CD14-positive monocyte (primary cell): ENCODE measurements around the gene PALM2AKAP2. TPM values are rescaled to one million over a fixed set of nuclear protein-coding genes. Genes with fewer than 3 reads are reported as not detected.

ENCODE experiments used
- DNase-seq, 3 donors: peaks; one replicate each; pipeline ENCODE4 v3.0.0-alpha.2; 2011 to 2022
- H2AFZ ChIP-seq: 2 replicates; pipeline ENCODE4 v1.6.0; 2012; ENCODE audit warnings: mild to moderate bottlenecking, low read depth, low read length, inconsistent platforms; ENCODE audit not compliant: insufficient read depth, poor library complexity, severe bottlenecking
- H3K27ac ChIP-seq, 2 donors: 1 replicate in 1 of 2; 2 replicates in 1 of 2; pipeline ENCODE4 v1.5.1; 2012 to 2013; ENCODE audit warnings: low read length in 2 of 2, control low read depth in 1 of 2, inconsistent platforms in 1 of 2, low read depth in 1 of 2, mild to moderate bottlenecking in 1 of 2
- H3K27me3 ChIP-seq, 2 donors: one replicate each; pipeline versions ENCODE4 v1.6.0 to v1.6.1; 2011 to 2013; ENCODE audit warnings: low read length in 2 of 2; ENCODE audit not compliant: control insufficient read depth in 2 of 2, insufficient read depth in 2 of 2
- H3K36me3 ChIP-seq, 2 donors: replicated peaks in 1 of 2; 1 replicate in 1 of 2; 2 replicates in 1 of 2; pipeline versions ENCODE4 v1.5.1 to v1.6.1; 2012 to 2013; ENCODE audit warnings: low read length in 2 of 2, control low read depth in 1 of 2, inconsistent platforms in 1 of 2, mild to moderate bottlenecking in 1 of 2; ENCODE audit not compliant: insufficient read depth in 2 of 2, control insufficient read depth in 1 of 2
- H3K4me1 ChIP-seq, 2 donors: 1 replicate in 1 of 2; 2 replicates in 1 of 2; pipeline versions ENCODE4 v1.5.1 to v1.6.1; 2012 to 2013; ENCODE audit warnings: low read length in 2 of 2, control low read depth in 1 of 2, inconsistent platforms in 1 of 2, mild to moderate bottlenecking in 1 of 2, moderate library complexity in 1 of 2; ENCODE audit not compliant: insufficient read depth in 2 of 2, control insufficient read depth in 1 of 2
- H3K4me2 ChIP-seq: replicated peaks from 2 replicates; pipeline ENCODE3; 2012; ENCODE audit warnings: low read length, moderate library complexity, mild to moderate bottlenecking; ENCODE audit not compliant: poor library complexity, severe bottlenecking; ENCODE audit errors: extremely low read depth
- H3K4me3 ChIP-seq, 3 experiments: fragments of 200-600 bp in 1 of 3; sonication (generic) in 1 of 3; replicated peaks in 1 of 3; 1 replicate in 2 of 3; 2 replicates in 1 of 3; pipeline ENCODE4 v1.5.1; 2011 to 2013; ENCODE audit warnings: low read length in 3 of 3, mild to moderate bottlenecking in 3 of 3, control low read depth in 2 of 3, low read depth in 2 of 3, inconsistent platforms in 1 of 3, moderate library complexity in 1 of 3
- H3K79me2 ChIP-seq: 2 replicates; pipeline ENCODE4 v1.6.0; 2012; ENCODE audit warnings: mild to moderate bottlenecking, control low read depth, inconsistent platforms, low read length, moderate library complexity; ENCODE audit not compliant: insufficient read depth
- H3K9ac ChIP-seq: 2 replicates; pipeline ENCODE4 v1.6.0; 2017; ENCODE audit warnings: low read length, mild to moderate bottlenecking; ENCODE audit not compliant: insufficient read depth, poor library complexity, severe bottlenecking
- H3K9me3 ChIP-seq, 2 donors: replicated peaks in 1 of 2; 1 replicate in 1 of 2; 2 replicates in 1 of 2; pipeline versions ENCODE4 v1.5.1 to v1.6.1; 2012 to 2013; ENCODE audit warnings: low read length in 2 of 2, control low read depth in 1 of 2; ENCODE audit not compliant: control insufficient read depth in 1 of 2, insufficient read depth in 1 of 2
- H4K20me1 ChIP-seq: 2 replicates; pipeline ENCODE4 v1.6.0; 2012; ENCODE audit warnings: mild to moderate bottlenecking, low read length, control low read depth, moderate library complexity; ENCODE audit not compliant: insufficient read depth
- H3K27ac Mint-ChIP-seq, 7 donors: one replicate each; pipeline ENCODE4 v1.8.0; 2020; ENCODE audit warnings: mild to moderate bottlenecking in 7 of 7, mixed read lengths in 7 of 7, moderate library complexity in 6 of 7, inconsistent platforms in 2 of 7
- H3K27me3 Mint-ChIP-seq, 3 donors: one replicate each; pipeline ENCODE4 v1.8.0; 2021 to 2022; ENCODE audit warnings: low read depth in 3 of 3, mild to moderate bottlenecking in 3 of 3, mixed read lengths in 3 of 3, moderate library complexity in 3 of 3, inconsistent platforms in 1 of 3
- H3K36me3 Mint-ChIP-seq, 2 donors: one replicate each; pipeline ENCODE4 v1.8.0; 2020; ENCODE audit warnings: mixed read lengths in 2 of 2, inconsistent platforms in 1 of 2, mild to moderate bottlenecking in 1 of 2
- H3K4me1 Mint-ChIP-seq: one replicate; pipeline ENCODE4 v1.8.0; 2020; ENCODE audit warnings: mild to moderate bottlenecking, mixed read lengths
- H3K4me3 Mint-ChIP-seq, 2 donors: one replicate each; pipeline ENCODE4 v1.8.0; 2020; ENCODE audit warnings: mild to moderate bottlenecking in 2 of 2, mixed read lengths in 2 of 2, moderate library complexity in 1 of 2
- H3K9me3 Mint-ChIP-seq, 7 donors: one replicate each; pipeline ENCODE4 v1.8.0; 2020 to 2022; ENCODE audit warnings: mixed read lengths in 7 of 7, mild to moderate bottlenecking in 6 of 7, moderate library complexity in 6 of 7, inconsistent platforms in 2 of 7
- WGBS: methylation state at CpG from one replicate; pipeline ENCODE4 v1.1.5; 2013; ENCODE audit warnings: missing lambda C conversion rate; ENCODE audit not compliant: insufficient coverage; 5-methylcytosine and 5-hydroxymethylcytosine counted together
- intact Hi-C, 2 donors: fragments of 100-400 bp; cut with micrococcal nuclease; formaldehyde crosslinking; loops; one replicate each; pipeline versions ENCODE4 v1.15.0 to v1.15.1; 2023
- polyA plus RNA-seq, 3 donors: library from polyadenylated mRNA; depleted of rRNA in 1 of 3; unstranded in 2 of 3; stranded (reverse) in 1 of 3; fragments of 300-500 nt in 2 of 3; fragments of >200 nt in 1 of 3; fragmentation: Illumina TruSeq in 2 of 3; gene quantifications; 1 replicate in 2 of 3; 2 replicates in 1 of 3; pipeline ENCODE4 v1.2.3, GENCODE V29; 2012 to 2021
- TF ChIP-seq, protein P1 (sequence below): fragments of 200-600 bp; IDR thresholded peaks from one replicate; pipeline ENCODE4 v1.8.0; 2022; ENCODE audit warnings: antibody characterized with exemption, mild to moderate bottlenecking

The PALM2AKAP2 gene
- polyA plus RNA-seq, 3 donors = not detected

GRCh38 chr9:109812818-109813281, 32.9 kb downstream of the PALM2AKAP2 start:
- Histone ChIP-seq H2AFZ (no peak overlapping the region), H3K9ac (no peak overlapping the region), H3K27ac (no peak overlapping the region), H3K4me3 (no peak overlapping the region), H4K20me1 (no peaks in the 10 kb centered on the region), H3K36me3 (no peaks in the 10 kb centered on the region), H3K4me2 (no peak overlapping the region), H3K79me2 (no peaks in the 10 kb centered on the region), H3K27me3 (peaks cover 0 to 7% of the 10 kb centered on the region in 2 donors), H3K4me1 (no peaks in the 10 kb centered on the region), H3K9me3 (peaks cover 0 to 4% of the 10 kb centered on the region in 2 donors)
- H3K27me3 Mint-ChIP-seq = peaks cover 2 to 8% (median 8%) of the 10 kb centered on the region in 3 donors
- WGBS = 100% methylated on average over 1 of the region's 1 CpG
- H3K4me3 Mint-ChIP-seq = no peak overlapping the region
- intact Hi-C loops = no loop called here
- no peak for DNase-seq
- TF ChIP-seq, protein P1, sequence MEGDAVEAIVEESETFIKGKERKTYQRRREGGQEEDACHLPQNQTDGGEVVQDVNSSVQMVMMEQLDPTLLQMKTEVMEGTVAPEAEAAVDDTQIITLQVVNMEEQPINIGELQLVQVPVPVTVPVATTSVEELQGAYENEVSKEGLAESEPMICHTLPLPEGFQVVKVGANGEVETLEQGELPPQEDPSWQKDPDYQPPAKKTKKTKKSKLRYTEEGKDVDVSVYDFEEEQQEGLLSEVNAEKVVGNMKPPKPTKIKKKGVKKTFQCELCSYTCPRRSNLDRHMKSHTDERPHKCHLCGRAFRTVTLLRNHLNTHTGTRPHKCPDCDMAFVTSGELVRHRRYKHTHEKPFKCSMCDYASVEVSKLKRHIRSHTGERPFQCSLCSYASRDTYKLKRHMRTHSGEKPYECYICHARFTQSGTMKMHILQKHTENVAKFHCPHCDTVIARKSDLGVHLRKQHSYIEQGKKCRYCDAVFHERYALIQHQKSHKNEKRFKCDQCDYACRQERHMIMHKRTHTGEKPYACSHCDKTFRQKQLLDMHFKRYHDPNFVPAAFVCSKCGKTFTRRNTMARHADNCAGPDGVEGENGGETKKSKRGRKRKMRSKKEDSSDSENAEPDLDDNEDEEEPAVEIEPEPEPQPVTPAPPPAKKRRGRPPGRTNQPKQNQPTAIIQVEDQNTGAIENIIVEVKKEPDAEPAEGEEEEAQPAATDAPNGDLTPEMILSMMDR = no peak
- H3K27ac Mint-ChIP-seq = no peak overlapping the region
- H3K9me3 Mint-ChIP-seq = peaks cover 0 to 10% (median 5%) of the 10 kb centered on the region in 7 donors
- no peaks in the 10 kb centered on the region for H3K4me1 Mint-ChIP-seq
- H3K36me3 Mint-ChIP-seq = no peaks in the 10 kb centered on the region

- H3K4me1 ChIP-seq = no peaks in the 10 kb centered on the region
- no CpG with 5 or more reads among the region's 4 CpGs for WGBS
- H3K9me3 ChIP-seq = peaks cover 0 to 4% of the 10 kb centered on the region in 2 donors
- H3K9ac ChIP-seq = no peak overlapping the region
- peaks cover 0 to 7% of the 10 kb centered on the region in 2 donors for H3K27me3 ChIP-seq
- H3K4me3 ChIP-seq = no peak overlapping the region
- H3K79me2 ChIP-seq = no peaks in the 10 kb centered on the region
- no peak overlapping the region for H2AFZ ChIP-seq
- H3K9me3 Mint-ChIP-seq = peaks cover 0 to 10% (median 2%) of the 10 kb centered on the region in 7 donors
- no peaks in the 10 kb centered on the region for H3K36me3 ChIP-seq
- H3K36me3 Mint-ChIP-seq = no peaks in the 10 kb centered on the region
- H3K4me2 ChIP-seq = no peak overlapping the region
- TF ChIP-seq, protein P1 = no peak
- H4K20me1 ChIP-seq = no peaks in the 10 kb centered on the region
- H3K27ac Mint-ChIP-seq = no peak overlapping the region
- H3K4me3 Mint-ChIP-seq = no peak overlapping the region
- H3K27ac ChIP-seq = no peak overlapping the region
- no peak for DNase-seq
- intact Hi-C loops = no loop called here
- no peaks in the 10 kb centered on the region for H3K4me1 Mint-ChIP-seq
- peaks cover 4 to 10% (median 8%) of the 10 kb centered on the region in 3 donors for H3K27me3 Mint-ChIP-seq
Observed at GRCh38 chr9:109813303-109813702, 33.3 kb downstream of the PALM2AKAP2 start.
